ENCODE results near the gene PODNL1.

Gene PODNL1

DNA sequence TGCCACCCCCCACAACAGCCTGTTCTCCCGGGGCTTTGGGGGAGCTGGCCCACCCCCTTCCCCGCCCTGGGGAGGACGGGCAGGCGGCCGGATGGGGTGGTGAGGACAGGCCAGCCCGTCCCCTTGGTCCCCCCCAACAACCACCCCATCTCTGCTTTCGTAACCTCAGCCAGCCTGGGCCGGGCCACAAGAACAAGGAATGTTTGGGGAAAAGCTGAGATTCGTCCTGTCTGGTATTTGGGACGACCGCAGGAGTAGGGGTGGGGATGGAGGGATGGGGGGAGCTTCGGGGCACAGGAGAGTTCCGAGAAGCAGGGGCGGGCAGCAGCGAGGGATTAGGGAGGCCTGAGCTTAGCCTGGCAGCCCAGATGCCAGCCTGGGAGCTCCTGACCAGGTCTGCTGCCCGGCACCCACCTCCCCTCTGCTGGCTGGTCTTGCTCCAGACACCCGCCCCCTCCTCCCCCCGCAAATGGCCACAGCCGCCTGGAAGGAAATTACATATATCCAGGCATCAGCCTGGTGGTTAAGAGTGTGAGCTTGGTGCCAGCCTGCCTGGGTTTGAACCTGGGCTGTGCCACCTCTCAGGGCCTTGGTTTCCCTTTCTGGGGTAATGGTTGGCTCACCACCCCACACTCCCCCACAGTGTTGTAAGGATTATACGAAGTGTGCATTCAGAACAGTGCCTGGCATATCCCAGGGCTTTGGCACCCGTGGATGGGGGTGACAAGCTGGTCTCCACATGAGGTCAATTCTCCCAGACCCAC lies at the start of gene PODNL1:
PODNL1 (minus strand) TSS at position 117 of the 764 bp plus-strand sequence. CDS start 236 bp downstream, outside the sequence.
- DNase-seq (ENCODE audit: low read depth), result peak; percentile 91
- Histone ChIP-seq H3K4me3 (ENCODE audit: low read length) (peak within 1 kb of the TSS; percentile 50), H3K27me3 (replicated peaks; ENCODE audit: control insufficient read depth, insufficient read depth, low read length) (peaks cover 21% of the 10 kb centered on the region)

GRCh38 chr19:13987101-13987890 lies 49.1 kb upstream of the PODNL1 start:
- no peaks in the 10 kb centered on the region for H3K9me3 ChIP-seq (ENCODE audit: control insufficient read depth, low read length)
- no peaks in the 10 kb centered on the region for H3K36me3 ChIP-seq (ENCODE audit: control insufficient read depth, insufficient read depth, low read length, severe bottlenecking)
- H3K4me1 ChIP-seq (ENCODE audit: control insufficient read depth, insufficient read depth, low read length), result no peaks in the 10 kb centered on the region
- H3K9ac ChIP-seq (ENCODE audit: low read length), result peak overlapping the region; percentile 48
- H3K27me3 ChIP-seq (replicated peaks; ENCODE audit: control insufficient read depth, insufficient read depth, low read length), result no peaks in the 10 kb centered on the region
- no peak overlapping the region for H3K4me3 ChIP-seq (ENCODE audit: low read length)
- no peak for DNase-seq (ENCODE audit: low read depth)

More for the DNA sequence above, at the start of gene PODNL1:
- no peaks in the 10 kb centered on the region for H3K9me3 ChIP-seq (ENCODE audit: control insufficient read depth, low read length)
- H3K36me3 ChIP-seq (ENCODE audit: control insufficient read depth, insufficient read depth, low read length, severe bottlenecking), result no peaks in the 10 kb centered on the region
- H3K4me1 ChIP-seq (ENCODE audit: control insufficient read depth, insufficient read depth, low read length), result peaks cover 6% of the 10 kb centered on the region
- H3K9ac ChIP-seq (ENCODE audit: low read length), result peak within 1 kb of the TSS; percentile 37

- Histone ChIP-seq H3K9me3 (ENCODE audit: control insufficient read depth, low read length) (no peaks in the 10 kb centered on the region), H3K27me3 (replicated peaks; ENCODE audit: control insufficient read depth, insufficient read depth, low read length) (no peaks in the 10 kb centered on the region), H3K4me3 (ENCODE audit: low read length) (no peak overlapping the region), H3K4me1 (ENCODE audit: control insufficient read depth, insufficient read depth, low read length) (no peaks in the 10 kb centered on the region), H3K9ac (ENCODE audit: low read length) (peak overlapping the region; percentile 48), H3K36me3 (ENCODE audit: control insufficient read depth, insufficient read depth, low read length, severe bottlenecking) (no peaks in the 10 kb centered on the region)
- DNase-seq (ENCODE audit: low read depth), result no peak
These were observed 48.2 kb upstream of the PODNL1 start for GRCh38 chr19:13986348-13986904.

- Histone ChIP-seq H3K27me3 (replicated peaks; ENCODE audit: control insufficient read depth, insufficient read depth, low read length) (no peaks in the 10 kb centered on the region), H3K36me3 (ENCODE audit: control insufficient read depth, insufficient read depth, low read length, severe bottlenecking) (no peaks in the 10 kb centered on the region), H3K4me1 (ENCODE audit: control insufficient read depth, insufficient read depth, low read length) (no peaks in the 10 kb centered on the region), H3K9ac (ENCODE audit: low read length) (peak overlapping the region; percentile 48), H3K4me3 (ENCODE audit: low read length) (no peak overlapping the region), H3K9me3 (ENCODE audit: control insufficient read depth, low read length) (no peaks in the 10 kb centered on the region)
- DNase-seq (ENCODE audit: low read depth), result no peak
These were observed 47.6 kb upstream of the PODNL1 start for GRCh38 chr19:13985771-13986347.

DNA sequence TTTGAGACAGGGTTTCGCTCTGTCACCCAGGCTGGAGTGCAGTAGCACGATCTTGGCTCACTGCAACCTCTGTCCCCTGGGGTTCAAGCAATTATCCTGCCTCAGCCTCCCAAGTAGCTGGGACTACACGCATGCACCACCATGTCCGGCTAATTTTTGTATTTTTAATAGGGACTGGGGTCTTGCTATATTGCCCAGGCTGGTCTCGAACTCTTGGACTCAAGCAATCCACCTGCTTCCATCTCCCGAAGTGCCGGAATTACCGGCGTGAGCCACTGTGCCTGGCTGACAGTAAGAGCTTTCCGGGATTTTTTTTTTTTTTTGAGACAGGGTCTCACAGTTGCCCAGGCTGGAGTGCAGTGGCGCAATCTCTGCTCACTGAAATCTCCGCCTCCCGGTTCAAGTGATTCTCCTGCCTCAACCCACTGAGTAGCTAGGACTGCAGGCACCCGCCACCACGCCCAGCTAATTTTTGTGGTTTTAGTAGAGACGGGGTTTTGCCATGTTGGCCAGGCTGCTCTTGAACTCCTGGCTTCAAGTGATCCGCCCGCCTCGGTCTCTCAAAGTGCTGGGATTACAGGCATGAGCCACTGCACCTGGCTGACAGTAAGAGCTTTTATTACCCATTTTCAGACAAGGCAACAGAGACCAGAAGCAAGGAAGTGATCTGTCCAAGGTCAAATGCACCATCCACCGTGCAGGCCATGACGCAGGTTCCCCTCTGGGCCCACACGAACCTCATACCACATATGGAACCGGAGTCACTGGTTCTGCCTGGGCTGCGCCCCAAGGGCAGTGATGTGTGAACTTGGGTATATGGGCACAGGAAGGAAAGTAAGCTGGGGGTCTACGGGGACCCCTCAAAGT lies 46.9 kb upstream of the PODNL1 start:
- no peak overlapping the region for H3K9ac ChIP-seq (ENCODE audit: low read length)
- no peak overlapping the region for H3K4me3 ChIP-seq (ENCODE audit: low read length)
- no peaks in the 10 kb centered on the region for H3K36me3 ChIP-seq (ENCODE audit: control insufficient read depth, insufficient read depth, low read length, severe bottlenecking)
- no peak for DNase-seq (ENCODE audit: low read depth)
- H3K27me3 ChIP-seq (replicated peaks; ENCODE audit: control insufficient read depth, insufficient read depth, low read length), result no peaks in the 10 kb centered on the region
- no peaks in the 10 kb centered on the region for H3K4me1 ChIP-seq (ENCODE audit: control insufficient read depth, insufficient read depth, low read length)
- H3K9me3 ChIP-seq (ENCODE audit: control insufficient read depth, low read length), result no peaks in the 10 kb centered on the region

DNA sequence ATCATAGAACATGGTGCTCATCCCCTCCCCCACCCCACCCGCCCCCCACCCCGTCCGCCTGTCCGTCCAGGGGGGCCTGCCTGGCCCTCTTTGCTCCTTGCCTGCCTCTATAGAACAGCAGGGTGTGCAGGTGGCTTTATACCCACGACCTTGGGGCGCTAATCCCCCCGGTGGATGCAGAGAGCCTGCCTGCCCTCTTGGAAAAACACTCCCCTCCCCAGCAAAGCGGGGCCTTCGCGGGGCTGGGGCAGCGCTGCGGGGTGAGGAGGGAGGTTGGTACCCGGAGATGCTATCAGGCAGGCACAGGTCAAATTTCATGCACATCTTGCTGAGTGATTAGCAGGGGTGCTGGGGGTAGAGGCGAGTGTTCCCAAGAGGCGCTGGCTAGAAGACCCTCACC lies 46.0 kb upstream of the PODNL1 start:
- no peaks in the 10 kb centered on the region for H3K27me3 ChIP-seq (replicated peaks; ENCODE audit: control insufficient read depth, insufficient read depth, low read length)
- H3K4me1 ChIP-seq (ENCODE audit: control insufficient read depth, insufficient read depth, low read length), result no peaks in the 10 kb centered on the region
- no peaks in the 10 kb centered on the region for H3K36me3 ChIP-seq (ENCODE audit: control insufficient read depth, insufficient read depth, low read length, severe bottlenecking)
- no peak overlapping the region for H3K9ac ChIP-seq (ENCODE audit: low read length)
- no peaks in the 10 kb centered on the region for H3K9me3 ChIP-seq (ENCODE audit: control insufficient read depth, low read length)
- no peak for DNase-seq (ENCODE audit: low read depth)
- no peak overlapping the region for H3K4me3 ChIP-seq (ENCODE audit: low read length)

DNA sequence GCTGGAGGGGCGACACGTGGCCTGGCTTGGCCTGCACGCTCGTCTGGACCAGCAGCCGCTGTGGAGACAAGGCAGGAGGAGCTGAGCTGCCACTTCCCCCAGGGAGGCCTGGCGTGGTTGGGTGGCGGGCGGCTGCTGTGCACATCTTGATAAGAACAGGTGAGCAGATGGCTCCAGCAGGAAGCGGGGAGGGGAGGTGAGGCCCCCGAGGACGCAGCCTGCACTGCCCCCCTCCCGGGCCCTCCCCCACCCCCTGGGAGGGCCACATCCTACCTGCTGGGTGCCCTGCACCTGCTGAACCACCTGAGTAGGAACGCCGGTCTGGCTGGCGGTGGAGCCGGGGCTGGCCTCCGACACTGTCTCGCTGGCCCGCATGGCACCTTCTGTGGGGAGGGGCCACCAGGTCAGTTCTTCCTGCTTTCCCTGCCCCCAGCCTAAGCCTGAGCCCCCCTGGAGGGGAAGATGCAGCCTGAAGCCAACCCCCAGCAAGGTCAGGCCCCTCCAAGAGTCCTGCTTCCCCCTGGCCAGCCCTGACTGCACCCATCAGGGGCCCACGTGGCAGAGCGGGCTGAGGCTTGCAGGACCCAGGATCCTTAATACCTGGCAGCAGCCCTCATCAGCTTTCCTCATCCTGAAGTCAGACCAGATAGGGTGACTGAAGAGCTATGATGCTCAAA lies 45.1 kb upstream of the PODNL1 start:
- no peak for DNase-seq (ENCODE audit: low read depth)
- no peaks in the 10 kb centered on the region for H3K36me3 ChIP-seq (ENCODE audit: control insufficient read depth, insufficient read depth, low read length, severe bottlenecking)
- no peak overlapping the region for H3K4me3 ChIP-seq (ENCODE audit: low read length)
- H3K27me3 ChIP-seq (replicated peaks; ENCODE audit: control insufficient read depth, insufficient read depth, low read length), result no peaks in the 10 kb centered on the region
- no peak overlapping the region for H3K9ac ChIP-seq (ENCODE audit: low read length)
- no peaks in the 10 kb centered on the region for H3K9me3 ChIP-seq (ENCODE audit: control insufficient read depth, low read length)
- H3K4me1 ChIP-seq (ENCODE audit: control insufficient read depth, insufficient read depth, low read length), result no peaks in the 10 kb centered on the region

- Histone ChIP-seq H3K4me1 (ENCODE audit: control insufficient read depth, insufficient read depth, low read length) (no peaks in the 10 kb centered on the region), H3K27me3 (replicated peaks; ENCODE audit: control insufficient read depth, insufficient read depth, low read length) (no peaks in the 10 kb centered on the region), H3K4me3 (ENCODE audit: low read length) (no peak overlapping the region), H3K9me3 (ENCODE audit: control insufficient read depth, low read length) (no peaks in the 10 kb centered on the region), H3K36me3 (ENCODE audit: control insufficient read depth, insufficient read depth, low read length, severe bottlenecking) (no peaks in the 10 kb centered on the region), H3K9ac (ENCODE audit: low read length) (no peak overlapping the region)
- DNase-seq (ENCODE audit: low read depth), result no peak
These were observed 44.6 kb upstream of the PODNL1 start for GRCh38 chr19:13982773-13983172.

DNA sequence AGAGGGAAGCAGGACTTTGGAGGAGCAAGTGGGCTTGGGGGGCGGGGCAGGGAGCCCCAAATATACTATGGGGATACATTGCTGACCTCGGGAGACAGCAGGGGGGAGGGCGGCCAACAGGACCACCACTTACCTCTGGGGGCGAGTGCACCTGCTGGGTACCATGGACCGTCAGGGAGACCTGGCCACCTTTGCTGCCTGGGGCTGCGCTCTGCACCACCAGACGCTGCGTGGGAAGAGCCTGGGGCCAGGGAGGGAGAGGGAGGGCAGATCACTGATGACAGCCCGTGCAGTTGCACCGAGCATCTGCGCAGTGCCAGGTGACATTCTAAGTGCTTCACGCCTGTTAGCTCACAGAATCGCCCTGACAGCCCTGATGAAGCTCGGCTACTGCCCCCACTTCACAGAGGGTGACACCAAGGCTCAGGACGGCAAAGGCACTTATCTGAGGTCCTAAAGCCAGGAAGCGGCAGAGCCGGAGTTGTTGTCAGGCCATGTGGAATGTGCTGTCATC lies 43.8 kb upstream of the PODNL1 start:
- DNase-seq (ENCODE audit: low read depth), result no peak
- Histone ChIP-seq H3K4me3 (ENCODE audit: low read length) (no peak overlapping the region), H3K9me3 (ENCODE audit: control insufficient read depth, low read length) (no peaks in the 10 kb centered on the region), H3K27me3 (replicated peaks; ENCODE audit: control insufficient read depth, insufficient read depth, low read length) (no peaks in the 10 kb centered on the region), H3K36me3 (ENCODE audit: control insufficient read depth, insufficient read depth, low read length, severe bottlenecking) (no peaks in the 10 kb centered on the region), H3K4me1 (ENCODE audit: control insufficient read depth, insufficient read depth, low read length) (no peaks in the 10 kb centered on the region), H3K9ac (ENCODE audit: low read length) (no peak overlapping the region)

- no peaks in the 10 kb centered on the region for H3K36me3 ChIP-seq (ENCODE audit: control insufficient read depth, insufficient read depth, low read length, severe bottlenecking)
These were observed 43.2 kb upstream of the PODNL1 start for GRCh38 chr19:13981467-13981866.

More at GRCh38 chr19:13981467-13981866, 43.2 kb upstream of the PODNL1 start:
- no peaks in the 10 kb centered on the region for H3K27me3 ChIP-seq (replicated peaks; ENCODE audit: control insufficient read depth, insufficient read depth, low read length)
- no peaks in the 10 kb centered on the region for H3K9me3 ChIP-seq (ENCODE audit: control insufficient read depth, low read length)
- no peak overlapping the region for H3K9ac ChIP-seq (ENCODE audit: low read length)
- no peaks in the 10 kb centered on the region for H3K4me1 ChIP-seq (ENCODE audit: control insufficient read depth, insufficient read depth, low read length)
- DNase-seq (ENCODE audit: low read depth), result no peak
- H3K4me3 ChIP-seq (ENCODE audit: low read length), result no peak overlapping the region

Data from adipocyte (in vitro differentiated cells).